ENCODE data around the gene HRC.
"Not testable (repeated sequence)": the region's sequence is repeated elsewhere in the genome, so short reads cannot be mapped to it uniquely, and the experiment has no call there.

Gene HRC

GRCh38 chr19:49141352-49141751 is 13.8 kb downstream of the HRC start:
- DNase-seq (ENCODE audit: low read depth): no peak

GRCh38 chr19:49140951-49141350 is 14.2 kb downstream of the HRC start:
- H3K4me3 ChIP-seq (ENCODE audit: low read depth, low read length): no peak overlapping the region
- DNase-seq (ENCODE audit: low read depth): no peak

More at GRCh38 chr19:49141352-49141751, 13.8 kb downstream of the HRC start:
- H3K4me3 ChIP-seq (ENCODE audit: low read depth, low read length): no peak overlapping the region

- H3K4me3 ChIP-seq (ENCODE audit: low read depth, low read length): no peak overlapping the region
Measured at GRCh38 chr19:49136771-49137171, 18.4 kb downstream of the HRC start.

GRCh38 chr19:49135686-49136085 is 19.5 kb downstream of the HRC start:
- no peak for DNase-seq (ENCODE audit: low read depth)
- H3K4me3 ChIP-seq (ENCODE audit: low read depth, low read length): no peak overlapping the region

More at GRCh38 chr19:49136771-49137171, 18.4 kb downstream of the HRC start:
- DNase-seq (ENCODE audit: low read depth): no peak

- no peak for DNase-seq (ENCODE audit: low read depth)
- H3K4me3 ChIP-seq (ENCODE audit: low read depth, low read length): peak overlapping the region; percentile 27
Measured at GRCh38 chr19:49133621-49134454, 21.4 kb downstream of the HRC start.

- no peak for DNase-seq (ENCODE audit: low read depth)
- H3K4me3 ChIP-seq (ENCODE audit: low read depth, low read length): peak overlapping the region; percentile 27
Measured at GRCh38 chr19:49132974-49133609, 22.1 kb downstream of the HRC start.

- no peak overlapping the region for H3K4me3 ChIP-seq (ENCODE audit: low read depth, low read length)
- no peak for DNase-seq (ENCODE audit: low read depth)
Measured at GRCh38 chr19:49130325-49130724, 24.9 kb downstream of the HRC start.

- H3K4me3 ChIP-seq (ENCODE audit: low read depth, low read length): peak overlapping the region; percentile 37
Measured at GRCh38 chr19:49129238-49129583, 26.0 kb downstream of the HRC start.

GRCh38 chr19:49128545-49129237 is 26.5 kb downstream of the HRC start:
- H3K4me3 ChIP-seq (ENCODE audit: low read depth, low read length): peak overlapping the region; percentile 37
- no peak for DNase-seq (ENCODE audit: low read depth)

More at GRCh38 chr19:49129238-49129583, 26.0 kb downstream of the HRC start:
- no peak for DNase-seq (ENCODE audit: low read depth)

- peak overlapping the region; percentile 37 for H3K4me3 ChIP-seq (ENCODE audit: low read depth, low read length)
- peak; percentile 87 for DNase-seq (ENCODE audit: low read depth)
Measured at GRCh38 chr19:49127674-49128544, 27.3 kb downstream of the HRC start.

GRCh38 chr19:49127225-49127624 is 28.0 kb downstream of the HRC start:
- H3K4me3 ChIP-seq (ENCODE audit: low read depth, low read length): not testable (repeated sequence)

GRCh38 chr19:49126575-49126974 is 28.6 kb downstream of the HRC start:
- no peak for DNase-seq (ENCODE audit: low read depth)
- H3K4me3 ChIP-seq (ENCODE audit: low read depth, low read length): no peak overlapping the region

More at GRCh38 chr19:49127225-49127624, 28.0 kb downstream of the HRC start:
- not testable (repeated sequence) for DNase-seq (ENCODE audit: low read depth)

GRCh38 chr19:49125025-49125731 is 30.0 kb downstream of the HRC start:
- no peak overlapping the region for H3K4me3 ChIP-seq (ENCODE audit: low read depth, low read length)
- no peak for DNase-seq (ENCODE audit: low read depth)

GRCh38 chr19:49123285-49123684 is 31.9 kb downstream of the HRC start:
- not testable (repeated sequence) for DNase-seq (ENCODE audit: low read depth); H3K4me3 ChIP-seq (ENCODE audit: low read depth, low read length)

- not testable (repeated sequence) for H3K4me3 ChIP-seq (ENCODE audit: low read depth, low read length); DNase-seq (ENCODE audit: low read depth)
Measured at GRCh38 chr19:49121841-49122240, 33.4 kb downstream of the HRC start.

- DNase-seq (ENCODE audit: low read depth): no peak
- H3K4me3 ChIP-seq (ENCODE audit: low read depth, low read length): no peak overlapping the region
Measured at GRCh38 chr19:49120868-49121267, 34.3 kb downstream of the HRC start.

- no peak overlapping the region for H3K4me3 ChIP-seq (ENCODE audit: low read depth, low read length)
- DNase-seq (ENCODE audit: low read depth): no peak
Measured at GRCh38 chr19:49120325-49120683, 34.9 kb downstream of the HRC start.

- peak within 1 kb of the TSS; percentile 70 for H3K4me3 ChIP-seq (ENCODE audit: low read depth, low read length)
- DNase-seq (ENCODE audit: low read depth): no peak
Measured at GRCh38 chr19:49119411-49120324, 35.5 kb downstream of the HRC start, which contains the start of gene PPFIA3. Gene PPFIA3 (plus strand): TSS chr19:49119544. CDS start chr19:49127874, 8,330 bp downstream.
